Muscle of back (tissue), 13 donors: Measurements from ENCODE around the gene GLT6D1. TPM values are rescaled to one million over a fixed set of nuclear protein-coding genes. Genes with fewer than 3 reads are reported as not detected.
"Not testable (repeated sequence)": the region's sequence is repeated elsewhere in the genome, so short reads cannot be mapped to it uniquely, and the experiment has no call there.

Source experiments
- DNase-seq, 3 donors: peaks; one replicate each; pipeline versions ENCODE4 v3.0.0 to v3.0.0-alpha.2; 2013
- long read RNA-seq, 9 donors: transcript quantifications; one replicate each; lab custom pipeline, GENCODE V29; 2026
- polyA plus RNA-seq, 10 donors: library from polyadenylated mRNA; unstranded; fragments of 120-200 nt; gene quantifications; one replicate each; pipeline ENCODE4 v1.2.1, GENCODE V29; 2013; ENCODE audit not compliant: insufficient read length in 10 of 10

The GLT6D1 gene, protein sequence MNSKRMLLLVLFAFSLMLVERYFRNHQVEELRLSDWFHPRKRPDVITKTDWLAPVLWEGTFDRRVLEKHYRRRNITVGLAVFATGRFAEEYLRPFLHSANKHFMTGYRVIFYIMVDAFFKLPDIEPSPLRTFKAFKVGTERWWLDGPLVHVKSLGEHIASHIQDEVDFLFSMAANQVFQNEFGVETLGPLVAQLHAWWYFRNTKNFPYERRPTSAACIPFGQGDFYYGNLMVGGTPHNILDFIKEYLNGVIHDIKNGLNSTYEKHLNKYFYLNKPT
- polyA plus RNA-seq: not detected
- long read RNA-seq, donor 1: 0 reads
- long read RNA-seq, donor 2: 0 reads
- long read RNA-seq, donor 3: 0 reads
- long read RNA-seq, donor 4: 0 reads
- long read RNA-seq, donor 5: 0 reads
- long read RNA-seq, donor 6: 0 reads
- long read RNA-seq, donor 7: 0 reads
- long read RNA-seq, donor 8: 0 reads
- long read RNA-seq, donor 9: 0 reads

DNA sequence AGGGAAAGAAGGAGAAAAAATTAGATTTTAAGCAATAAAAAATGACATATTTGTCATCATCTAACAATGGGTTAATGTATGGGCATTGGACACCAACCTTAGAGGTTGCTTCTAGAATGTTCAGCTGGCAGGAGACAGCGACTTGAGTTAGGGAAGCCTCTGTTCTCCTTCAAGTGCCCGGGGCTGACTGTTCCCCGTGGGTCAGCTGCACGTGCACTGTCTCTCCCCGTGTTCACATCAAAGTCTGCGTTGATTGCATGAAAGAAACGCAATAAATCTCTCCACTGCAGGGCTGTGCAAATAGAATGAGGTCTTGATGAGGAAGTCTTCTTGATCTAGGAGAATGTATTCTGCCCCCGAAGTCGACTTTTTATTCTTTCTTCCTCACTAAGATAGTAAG is at the start of gene GLT6D1:
GLT6D1 (minus strand) TSS at position 345 of the 400 bp plus-strand sequence. CDS start 353 bp downstream, outside the sequence.
- no peak for DNase-seq

DNA sequence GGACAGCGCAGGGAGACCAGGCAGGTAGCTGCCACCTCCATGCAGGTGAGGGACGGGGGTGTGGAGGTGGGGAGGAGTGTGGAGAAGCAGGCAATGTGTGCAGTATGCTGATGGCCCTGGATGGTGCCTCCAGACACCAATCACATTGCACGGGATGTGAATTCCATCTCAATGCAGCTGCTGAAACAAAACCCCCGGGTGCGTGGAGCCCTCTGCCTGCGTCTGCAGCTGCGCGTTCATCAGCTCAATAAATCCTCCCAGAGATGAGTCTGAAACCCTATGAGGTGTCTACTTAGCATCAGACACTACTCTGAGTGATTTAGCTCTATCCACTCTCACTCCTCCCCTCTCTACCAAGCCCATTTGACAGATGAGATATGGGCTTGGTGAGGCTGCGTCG is 49.7 kb upstream of the GLT6D1 start:
- DNase-seq: no peak

DNA sequence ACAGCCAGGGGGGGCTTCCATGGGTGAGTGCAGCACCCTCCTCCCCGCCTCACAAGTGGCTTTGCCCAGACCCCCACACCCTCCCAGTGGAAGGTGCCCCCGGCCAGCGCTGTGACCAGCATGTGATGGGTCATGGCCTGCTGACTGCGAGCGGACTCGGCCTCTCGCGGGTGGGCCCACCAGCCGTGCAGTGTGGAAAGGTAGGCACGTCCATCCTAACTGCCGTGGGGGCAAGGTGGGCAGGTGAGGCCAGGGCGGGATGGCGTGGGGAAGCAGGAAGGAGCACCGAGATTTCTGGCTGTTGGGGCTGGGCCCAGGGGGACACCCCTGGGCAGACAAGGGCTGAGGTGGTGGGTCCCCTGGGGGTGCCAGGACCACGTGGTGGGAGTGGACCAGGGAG is 47.9 kb upstream of the GLT6D1 start:
- DNase-seq: no peak

DNA sequence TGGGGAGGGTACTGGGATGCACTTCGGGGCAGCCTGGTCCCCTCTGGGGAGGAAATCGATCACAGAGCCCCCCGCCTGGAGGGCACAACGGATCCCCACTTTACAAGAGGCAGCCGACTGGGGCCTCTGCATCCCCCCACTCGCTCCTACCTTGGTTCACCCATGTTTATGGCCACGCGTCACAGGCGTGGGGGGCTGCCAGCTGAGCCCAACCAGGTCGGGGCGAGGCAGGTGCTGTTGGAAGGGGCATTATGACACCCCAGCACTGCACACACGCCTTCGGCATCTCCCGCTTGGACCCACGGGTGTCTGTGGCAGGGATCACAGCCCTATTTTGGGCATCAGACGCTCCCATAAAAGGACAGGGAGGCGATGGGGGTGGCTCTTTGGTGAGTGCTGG is 45.4 kb upstream of the GLT6D1 start:
- no peak for DNase-seq

DNA sequence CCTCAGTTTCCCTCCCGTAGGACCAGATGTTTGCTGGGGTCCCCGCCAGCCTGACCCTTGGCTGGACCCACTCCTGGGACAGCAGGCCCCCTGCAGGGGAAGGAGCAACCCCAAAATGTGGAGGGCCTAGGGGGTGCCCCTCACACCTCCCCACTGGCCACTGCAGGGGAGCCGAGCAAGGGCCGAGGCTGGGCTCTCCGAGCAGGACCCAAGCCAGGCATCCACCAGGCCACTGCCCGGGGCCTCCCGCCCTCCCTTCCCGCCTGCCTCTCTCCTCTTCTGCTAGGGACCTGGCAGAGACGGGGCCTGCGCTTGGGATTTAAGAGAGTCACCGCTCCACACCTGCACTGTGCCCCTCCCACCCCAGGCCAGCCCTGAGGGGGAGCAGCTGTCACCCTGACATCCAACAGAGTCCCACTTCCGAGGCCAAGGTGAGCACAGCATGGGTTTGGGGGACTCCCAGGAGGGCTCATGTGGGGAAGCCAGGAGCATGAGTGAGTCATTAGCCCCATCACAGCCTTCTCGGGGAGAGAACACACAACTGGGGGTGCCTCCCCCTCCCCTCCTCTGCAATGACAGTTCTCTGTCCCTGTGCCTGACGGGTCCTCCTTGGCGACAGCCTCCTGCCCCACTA is 44.2 kb upstream of the GLT6D1 start:
- DNase-seq: no peak

DNA sequence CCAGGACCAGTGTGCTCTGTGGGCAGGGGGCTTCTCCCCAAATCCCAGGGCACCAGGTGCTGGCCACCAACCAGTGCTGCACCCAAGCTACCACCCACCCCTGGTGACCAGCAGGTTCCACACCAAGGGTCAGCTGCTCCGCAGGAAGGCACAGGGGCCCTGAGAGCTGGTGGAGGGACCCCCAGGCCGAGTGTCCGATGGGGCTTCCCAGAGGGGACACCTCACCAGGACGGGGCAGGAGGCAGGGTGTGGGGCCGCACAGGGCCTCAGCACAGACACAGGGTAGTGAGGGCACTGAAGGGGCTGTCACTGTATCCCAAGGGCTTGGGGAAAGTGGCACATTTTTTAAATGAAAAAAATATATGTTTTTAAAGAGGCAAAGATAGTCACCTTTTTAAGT is 41.8 kb upstream of the GLT6D1 start:
- DNase-seq: no peak

DNA sequence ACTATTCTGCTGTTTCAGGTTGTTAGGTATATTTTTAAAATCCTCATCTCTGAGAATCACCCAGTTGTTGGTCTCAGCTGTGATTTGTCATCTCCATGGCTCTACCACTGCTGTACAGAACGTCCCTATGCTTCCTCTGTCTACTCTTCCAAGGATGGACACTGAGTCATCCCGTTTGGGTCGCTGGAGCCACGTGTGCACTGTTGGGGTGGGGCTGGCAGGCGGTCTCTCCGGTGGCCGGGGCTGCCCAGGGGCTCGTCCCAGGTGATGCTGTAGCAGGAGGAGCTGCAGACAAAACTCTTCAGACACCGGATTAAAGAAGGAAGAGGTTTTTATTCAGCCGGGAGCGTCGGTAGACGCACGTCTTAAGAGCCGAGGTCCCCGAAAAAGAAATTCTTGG is 40.7 kb upstream of the GLT6D1 start:
- DNase-seq: no peak

DNA sequence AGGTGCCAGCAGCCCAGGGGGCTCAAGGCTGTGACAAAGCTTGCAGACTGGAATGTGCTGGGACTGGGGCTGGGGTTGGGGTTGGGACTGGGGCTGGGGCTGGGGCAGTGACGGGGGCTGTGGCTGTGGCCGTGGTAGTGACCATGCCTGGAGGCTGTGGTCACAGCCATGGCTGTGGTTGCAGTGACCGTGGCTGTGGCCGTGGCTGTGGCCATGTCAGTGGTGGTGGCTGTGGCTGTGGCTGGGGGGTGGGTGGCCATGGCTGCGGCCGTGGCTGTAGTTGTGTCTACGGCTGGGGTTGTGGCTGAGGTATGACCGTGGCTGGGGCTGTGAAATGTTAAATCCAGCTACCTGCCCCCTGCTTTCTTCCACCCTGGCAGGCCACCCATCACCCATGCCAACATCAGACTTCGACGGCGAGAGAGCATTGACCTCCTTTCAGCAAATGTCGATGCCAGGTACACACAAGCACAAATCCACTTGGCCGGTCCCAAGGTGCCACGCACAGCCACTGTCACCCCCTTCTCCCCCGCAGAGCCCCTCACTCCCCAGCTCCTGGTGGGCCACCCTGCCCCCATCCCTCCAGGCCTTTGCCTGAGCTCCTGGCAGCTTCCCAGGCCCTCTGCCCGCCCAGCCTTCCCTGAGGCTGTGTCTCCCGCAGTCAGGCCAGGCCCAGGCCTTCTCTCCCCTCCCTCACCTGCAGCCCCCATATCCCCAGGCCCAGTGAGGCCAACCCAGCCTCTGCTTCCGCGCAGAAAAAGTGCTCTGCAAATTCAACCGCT is 39.1 kb upstream of the GLT6D1 start:
- no peak for DNase-seq

DNA sequence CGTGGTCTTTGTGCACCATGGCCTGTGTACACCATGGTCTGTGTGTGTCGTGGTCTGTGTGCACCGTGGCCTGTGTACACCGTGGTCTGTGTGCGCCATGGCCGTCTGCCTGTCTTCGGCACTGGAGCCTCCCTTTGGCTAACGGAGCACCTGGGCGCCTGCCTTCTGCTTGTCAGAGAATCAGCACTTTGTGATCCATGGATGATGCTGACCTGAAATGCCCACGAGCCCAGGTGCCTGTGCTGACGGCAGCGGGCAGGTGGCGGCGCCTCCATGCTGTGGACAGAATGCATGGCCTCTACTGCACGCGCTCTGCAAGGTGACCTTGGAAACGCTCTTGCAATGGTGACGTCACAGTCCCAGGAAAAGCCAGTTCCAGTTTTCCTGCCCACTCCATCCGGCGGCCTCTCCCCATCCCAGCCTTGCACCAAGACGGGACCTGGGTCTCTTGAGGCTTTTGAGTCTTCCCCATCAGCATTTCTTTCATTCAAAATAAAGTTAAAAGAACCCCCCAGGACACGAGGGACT is 38.4 kb upstream of the GLT6D1 start:
- no peak for DNase-seq

DNA sequence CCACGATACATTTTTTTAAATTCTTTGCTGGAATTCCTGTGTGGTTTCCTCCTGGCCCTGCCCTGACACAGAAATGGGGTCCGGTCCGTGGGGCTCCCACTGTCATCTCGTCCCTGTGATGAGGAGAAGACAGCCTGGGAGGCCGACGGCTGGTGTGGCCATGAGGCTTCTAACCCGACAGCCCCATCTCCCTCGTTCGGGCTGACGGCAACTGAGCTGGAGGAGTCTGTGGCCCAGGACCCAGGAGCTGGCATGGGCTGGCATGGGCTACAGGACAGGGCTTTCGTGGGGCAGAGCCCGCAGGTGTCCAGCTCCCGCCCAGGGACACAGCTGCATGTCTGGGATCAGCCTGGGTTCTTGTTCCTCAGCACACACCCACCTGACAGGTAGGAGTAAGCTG is 37.6 kb upstream of the GLT6D1 start:
- DNase-seq: no peak

DNA sequence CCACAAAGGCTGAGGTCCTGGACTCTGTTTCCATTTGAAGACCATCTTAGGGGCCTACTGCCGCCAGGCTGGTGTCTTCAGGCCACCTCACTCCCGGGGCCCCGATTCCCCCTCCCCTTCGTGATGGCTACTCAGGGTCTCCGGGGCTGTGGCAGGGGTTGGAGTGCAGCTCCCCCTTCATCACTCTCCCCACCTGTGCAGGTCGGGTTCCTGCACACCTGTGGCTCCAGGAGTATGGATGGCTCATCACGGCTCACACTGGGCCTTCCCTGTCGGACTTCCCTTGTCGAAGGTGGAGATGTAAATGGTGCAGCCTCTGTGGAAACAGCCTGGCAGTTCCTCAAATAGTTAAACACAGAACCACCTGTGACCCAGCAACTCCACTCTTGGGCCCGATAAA is 35.6 kb upstream of the GLT6D1 start:
- DNase-seq: no peak

DNA sequence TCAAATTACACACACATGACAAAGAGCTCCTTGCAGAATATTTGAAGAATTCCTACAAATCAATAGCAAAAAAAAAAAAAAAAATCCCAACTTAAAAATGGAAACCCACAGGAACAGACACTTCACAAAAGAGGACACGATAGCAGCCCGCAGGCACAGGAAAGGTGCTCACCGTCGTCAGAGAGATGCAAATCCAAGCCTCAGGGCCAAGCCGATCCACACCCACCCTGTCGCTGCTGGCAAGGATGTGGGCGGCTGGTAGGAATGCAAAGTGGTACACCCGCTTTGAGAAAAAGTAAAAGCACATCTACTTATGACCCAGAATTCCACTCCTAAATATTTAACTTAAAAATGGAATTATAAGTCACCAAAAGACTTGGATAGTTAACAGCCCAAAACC is 34.6 kb upstream of the GLT6D1 start:
- DNase-seq: no peak

DNA sequence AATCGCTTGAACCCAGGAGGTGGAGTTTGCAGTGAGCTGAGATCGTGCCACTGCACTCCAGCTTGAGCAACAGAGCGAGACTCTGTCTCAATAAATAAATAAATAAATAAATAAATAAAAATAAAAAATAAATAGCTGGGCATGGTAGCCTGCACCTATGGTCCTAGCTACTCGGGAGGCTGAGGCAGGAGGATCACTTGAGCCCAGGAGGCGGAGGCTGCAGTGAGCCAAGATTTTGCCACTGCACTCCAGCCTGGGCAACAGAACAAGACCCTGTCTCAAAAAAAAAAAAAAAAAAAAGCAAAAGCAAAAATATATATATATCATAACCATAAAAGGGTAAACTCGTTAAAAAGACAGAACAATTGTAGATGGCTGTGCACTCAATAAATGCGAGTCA is 33.4 kb upstream of the GLT6D1 start:
- not testable (repeated sequence) for DNase-seq

DNA sequence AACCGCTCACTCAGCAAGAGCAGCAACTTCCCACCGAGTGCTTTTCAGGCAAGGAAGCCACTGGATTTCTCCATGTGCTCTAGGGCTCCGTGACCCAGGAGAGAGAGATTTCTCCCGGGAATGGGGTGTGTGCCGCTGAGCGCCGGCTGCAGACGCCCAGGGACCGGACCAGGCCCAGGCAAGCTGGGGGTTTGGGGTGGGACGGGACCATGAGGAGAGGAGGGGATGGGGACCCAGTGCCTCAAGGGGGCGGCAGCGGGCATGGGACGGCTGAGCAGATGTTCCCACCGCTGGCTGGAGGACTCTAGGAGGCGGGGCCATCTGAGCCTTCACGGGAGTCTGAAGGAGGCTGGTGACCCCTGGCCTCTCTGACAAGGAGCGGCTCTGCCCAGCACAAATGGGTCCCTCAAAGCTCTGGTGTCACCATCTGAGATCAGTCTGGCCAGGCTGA is 32.3 kb upstream of the GLT6D1 start:
- DNase-seq: no peak

DNA sequence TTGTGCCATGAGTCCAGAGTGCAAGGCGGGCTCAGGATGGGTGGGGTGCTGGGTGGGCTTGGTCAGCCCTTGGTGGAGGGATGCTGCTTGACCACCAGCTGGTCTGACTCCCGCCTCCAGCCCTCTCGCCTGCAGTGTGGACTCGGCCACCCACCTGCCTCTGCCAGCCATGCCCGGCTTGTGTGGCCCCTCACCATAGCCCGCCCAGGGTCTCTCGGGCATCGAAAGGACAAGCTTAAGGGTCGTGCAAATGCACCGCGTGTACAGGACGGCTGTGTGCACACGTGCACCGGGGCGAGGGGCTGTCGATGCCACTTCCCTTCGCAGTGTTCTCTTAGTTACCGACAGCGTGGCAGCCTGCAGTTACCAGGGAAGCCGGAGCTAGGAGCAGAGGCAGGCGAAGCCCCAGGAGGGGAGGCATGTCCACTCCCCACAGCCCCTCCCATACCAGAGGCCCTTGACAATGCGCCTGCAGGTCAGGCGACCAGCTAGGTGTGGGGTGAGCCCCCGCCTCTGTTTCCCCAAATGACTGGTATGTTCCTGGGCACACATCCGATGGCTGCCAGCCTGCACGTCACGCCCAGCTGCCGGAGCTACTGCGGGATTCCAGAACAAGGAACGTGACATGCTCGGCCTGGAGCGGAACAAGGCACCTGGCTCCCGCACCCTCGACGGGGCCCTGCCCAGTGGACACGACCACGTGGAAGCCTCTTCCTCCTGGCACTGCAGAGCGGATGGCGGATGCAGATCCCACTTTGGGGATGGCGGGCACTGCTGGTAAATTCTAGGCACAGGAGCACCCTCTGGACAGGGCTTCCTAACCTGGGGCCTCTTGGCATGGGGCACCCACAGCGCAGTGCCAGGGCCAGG is 31.6 kb upstream of the GLT6D1 start:
- no peak for DNase-seq

DNA sequence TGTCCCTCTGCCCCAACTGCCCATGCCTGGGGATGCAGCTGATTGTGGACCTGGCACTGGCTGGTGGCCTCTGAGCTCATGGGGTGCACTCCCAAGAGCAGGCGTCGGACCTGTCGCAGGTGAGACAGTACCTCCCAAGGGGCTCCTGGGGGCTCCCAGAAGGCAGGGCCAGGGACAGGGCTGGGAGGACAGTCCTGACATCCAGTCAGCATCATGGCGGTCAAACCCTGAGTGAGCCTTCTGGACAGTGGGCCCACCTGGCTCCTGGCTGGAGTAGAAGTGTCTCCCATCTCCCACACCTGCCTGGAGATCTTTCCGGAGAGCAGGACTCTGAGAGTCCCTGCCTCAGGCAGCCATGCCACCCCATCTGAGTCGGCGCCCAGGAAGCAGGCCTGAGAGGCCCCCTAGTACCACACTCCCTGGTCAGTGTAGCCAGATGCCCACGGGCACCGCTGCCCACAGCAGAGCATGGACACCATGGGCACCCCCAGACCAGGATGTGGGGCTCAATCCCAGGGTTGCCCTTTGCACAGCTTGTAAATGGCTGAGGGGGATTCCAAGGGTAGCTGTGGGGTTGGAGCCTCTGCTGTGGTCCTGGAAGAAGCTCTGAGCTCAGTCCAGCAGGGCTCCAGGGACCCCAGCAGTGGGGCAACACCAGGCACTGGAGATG is 30.4 kb upstream of the GLT6D1 start:
- DNase-seq: no peak

DNA sequence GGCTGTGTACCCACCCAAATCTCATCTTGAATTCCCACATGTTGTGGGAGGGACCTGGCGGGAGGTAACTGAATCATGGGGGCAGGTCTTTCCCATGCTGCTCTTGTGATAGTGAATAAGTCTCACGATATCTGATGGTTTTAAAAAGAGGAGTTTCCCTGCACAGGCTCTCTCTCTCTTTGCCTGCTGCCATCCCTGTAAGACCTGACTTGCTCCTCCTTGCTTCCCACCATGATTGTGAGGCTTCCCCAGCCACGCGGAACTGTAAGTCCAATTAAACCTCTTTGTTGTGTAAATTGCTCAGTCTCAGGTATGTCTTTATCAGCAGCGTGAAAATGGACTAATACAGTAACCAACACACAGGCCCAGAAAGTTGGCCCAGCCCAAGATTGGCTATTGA is 29.7 kb upstream of the GLT6D1 start:
- DNase-seq: not testable (repeated sequence)

DNA sequence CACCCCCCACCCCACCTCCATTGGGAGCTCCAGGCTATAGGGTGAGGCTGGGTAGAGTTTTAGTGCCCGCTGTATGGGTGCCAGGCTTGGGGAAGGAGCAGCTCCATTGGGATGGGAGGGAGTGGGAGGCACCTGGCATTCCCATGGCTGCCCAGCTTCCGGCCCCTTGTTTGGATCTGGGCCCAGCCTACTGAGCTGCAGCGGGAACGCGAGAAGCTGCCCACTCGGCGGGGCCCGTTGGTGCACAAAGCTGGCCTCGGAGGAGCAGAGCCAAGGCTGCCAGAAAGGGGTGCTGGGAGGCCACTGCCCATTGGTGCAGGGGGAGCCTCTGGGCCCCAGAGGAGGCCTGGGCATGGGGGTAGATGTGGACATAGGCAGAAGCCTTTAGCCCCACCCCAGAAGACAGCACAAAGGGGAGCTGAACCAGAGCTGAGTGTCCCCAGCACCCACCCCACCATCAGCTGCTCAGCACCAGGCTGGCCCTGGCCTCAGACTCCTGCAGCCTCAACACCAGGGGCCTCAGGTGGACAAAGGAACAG is 28.2 kb upstream of the GLT6D1 start:
- no peak for DNase-seq

DNA sequence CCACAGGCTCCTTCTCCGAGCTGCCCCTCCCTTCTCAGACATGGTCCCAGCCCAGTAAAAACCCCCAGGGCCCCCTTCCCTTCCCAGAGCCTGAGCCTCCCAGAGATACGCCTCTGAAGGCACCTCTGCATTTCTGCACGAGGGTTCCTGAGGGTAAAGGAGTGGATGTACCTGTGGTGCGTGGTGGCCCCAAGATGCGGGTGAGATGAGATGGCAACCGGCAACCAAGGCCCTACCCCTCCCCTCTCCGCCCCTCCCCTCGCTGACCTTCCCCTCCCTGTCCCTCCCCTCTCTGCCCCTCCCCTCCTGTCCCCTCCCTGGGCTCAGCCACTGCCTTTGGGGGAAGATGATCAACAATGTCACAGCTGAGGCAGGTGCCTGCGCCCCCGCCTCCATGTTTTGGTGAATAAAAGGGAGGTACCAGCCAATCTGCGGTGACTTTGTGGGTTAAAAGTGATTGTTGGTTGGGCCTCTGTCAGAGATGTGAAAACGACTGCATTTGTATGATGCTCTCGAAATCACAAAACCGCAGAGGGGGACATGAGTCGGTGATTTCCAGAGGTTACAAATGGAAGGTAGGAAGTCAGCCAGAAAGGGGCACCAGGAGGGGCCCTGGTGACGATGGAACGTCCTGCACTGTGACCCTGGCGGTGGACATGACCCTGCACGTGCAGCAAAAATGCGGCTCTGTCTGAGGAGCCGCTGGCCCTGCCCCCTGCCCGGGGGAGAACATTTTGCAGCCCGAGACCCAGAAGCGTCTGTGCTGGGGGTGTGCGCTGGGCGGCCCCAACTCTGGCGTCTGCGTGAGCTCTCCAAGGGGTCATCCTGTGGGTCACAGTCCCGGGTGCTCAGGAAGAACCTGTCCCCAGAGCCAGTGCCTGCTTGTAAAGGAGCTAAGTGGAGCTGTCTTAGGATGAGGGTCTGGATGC is 27.5 kb upstream of the GLT6D1 start:
- DNase-seq: no peak
